H9 (cell line): ENCODE measurements around the gene TMEM151B. TPM values are rescaled to one million over a fixed set of nuclear protein-coding genes. Genes with fewer than 3 reads are reported as not detected.

Experiments
- DNase-seq: peaks from one replicate; pipeline ENCODE4 v3.0.0-alpha.2; 2017
- H2AFZ ChIP-seq: one replicate; pipeline ENCODE4 v1.6.1; 2013; ENCODE audit warnings: mild to moderate bottlenecking, low read length, control low read depth, moderate library complexity
- H2AK5ac ChIP-seq: 2 replicates; pipeline ENCODE4 v1.6.1; 2013; ENCODE audit warnings: low read length, control low read depth, mixed read lengths; ENCODE audit not compliant: insufficient read length
- H2BK120ac ChIP-seq: one replicate; pipeline ENCODE4 v1.6.1; 2013; ENCODE audit warnings: low read depth, mild to moderate bottlenecking, low read length, control low read depth, inconsistent platforms; ENCODE audit not compliant: poor library complexity, severe bottlenecking
- H2BK12ac ChIP-seq: 2 replicates; pipeline ENCODE4 v1.6.1; 2013; ENCODE audit warnings: low read length, control low read depth, mixed read lengths, low read depth; ENCODE audit not compliant: insufficient read length
- H2BK15ac ChIP-seq: 2 replicates; pipeline ENCODE4 v1.6.1; 2013; ENCODE audit warnings: low read depth, low read length, control low read depth
- H2BK20ac ChIP-seq: one replicate; pipeline ENCODE4 v1.6.1; 2013; ENCODE audit warnings: low read depth, mild to moderate bottlenecking, low read length, control low read depth, inconsistent platforms; ENCODE audit not compliant: poor library complexity, severe bottlenecking
- H2BK5ac ChIP-seq: 2 replicates; pipeline ENCODE4 v1.6.1; 2013; ENCODE audit warnings: low read length, control low read depth, mixed read lengths; ENCODE audit not compliant: insufficient read length
- H3K14ac ChIP-seq: 2 replicates; pipeline ENCODE4 v1.6.1; 2013; ENCODE audit warnings: low read length, control low read depth; ENCODE audit not compliant: insufficient read depth
- H3K18ac ChIP-seq: 2 replicates; pipeline ENCODE4 v1.6.1; 2013; ENCODE audit warnings: low read depth, mild to moderate bottlenecking, mixed read lengths, low read length, control low read depth; ENCODE audit not compliant: insufficient read length
- H3K23ac ChIP-seq: 2 replicates; pipeline ENCODE4 v1.6.1; 2013; ENCODE audit warnings: low read length, control low read depth, mixed read lengths, low read depth; ENCODE audit not compliant: insufficient read length
- H3K23me2 ChIP-seq: 2 replicates; pipeline ENCODE4 v1.6.1; 2013; ENCODE audit warnings: low read depth, mild to moderate bottlenecking, mixed read lengths, low read length, control low read depth; ENCODE audit not compliant: insufficient read length, poor library complexity, severe bottlenecking
- H3K27ac ChIP-seq: 2 replicates; pipeline ENCODE4 v1.5.1; 2013; ENCODE audit warnings: low read length, control low read depth, mixed read lengths, low read depth; ENCODE audit not compliant: insufficient read length
- H3K27me3 ChIP-seq: 2 replicates; pipeline ENCODE4 v1.6.1; 2013; ENCODE audit warnings: low read length, control low read depth, inconsistent platforms; ENCODE audit not compliant: insufficient read depth
- H3K4ac ChIP-seq: 2 replicates; pipeline ENCODE4 v1.6.1; 2013; ENCODE audit warnings: low read depth, mild to moderate bottlenecking, control low read depth, inconsistent platforms, low read length, moderate library complexity
- H3K4me1 ChIP-seq: 2 replicates; pipeline ENCODE4 v1.6.1; 2013; ENCODE audit warnings: low read length, control low read depth, inconsistent platforms; ENCODE audit not compliant: insufficient read depth
- H3K4me2 ChIP-seq: 2 replicates; pipeline ENCODE4 v1.6.1; 2013; ENCODE audit warnings: low read length, control low read depth, mixed read lengths; ENCODE audit not compliant: insufficient read length, insufficient read depth
- H3K56ac ChIP-seq: 2 replicates; pipeline ENCODE4 v1.6.1; 2013; ENCODE audit warnings: low read depth, mild to moderate bottlenecking, mixed read lengths, low read length, control low read depth; ENCODE audit not compliant: insufficient read length
- H3K79me1 ChIP-seq: 2 replicates; pipeline ENCODE4 v1.6.1; 2013; ENCODE audit warnings: low read depth, mild to moderate bottlenecking, moderate library complexity, low read length, control low read depth, inconsistent platforms; ENCODE audit not compliant: insufficient read depth, poor library complexity, severe bottlenecking
- H3K79me2 ChIP-seq: 2 replicates; pipeline ENCODE4 v1.6.1; 2013; ENCODE audit warnings: low read length, control low read depth, inconsistent platforms; ENCODE audit not compliant: insufficient read depth
- H3K9ac ChIP-seq: 2 replicates; pipeline ENCODE4 v1.6.1; 2013; ENCODE audit warnings: low read length, control low read depth, mixed read lengths; ENCODE audit not compliant: insufficient read length; ENCODE audit errors: extremely low read depth
- H3K9me3 ChIP-seq: one replicate; pipeline ENCODE4 v1.6.1; 2013; ENCODE audit warnings: low read depth, low read length, inconsistent platforms; ENCODE audit not compliant: control insufficient read depth
- H3T11ph ChIP-seq: one replicate; pipeline ENCODE4 v1.6.1; 2013; ENCODE audit warnings: mild to moderate bottlenecking, low read length, control low read depth, inconsistent platforms
- H4K20me1 ChIP-seq: one replicate; pipeline ENCODE4 v1.6.1; 2013; ENCODE audit not compliant: control insufficient read depth, insufficient read length, insufficient read depth
- H4K5ac ChIP-seq: 2 replicates; pipeline ENCODE4 v1.6.1; 2013; ENCODE audit warnings: low read depth, mild to moderate bottlenecking, mixed read lengths, low read length, control low read depth; ENCODE audit not compliant: insufficient read length
- H4K8ac ChIP-seq: replicated peaks from 2 replicates; pipeline ENCODE4 v1.6.1; 2013; ENCODE audit warnings: low read length, control low read depth, mixed read lengths, low read depth; ENCODE audit not compliant: insufficient read length
- H4K91ac ChIP-seq: 2 replicates; pipeline ENCODE4 v1.6.1; 2013; ENCODE audit warnings: low read depth, mild to moderate bottlenecking, moderate library complexity, mixed read lengths, low read length, control low read depth; ENCODE audit not compliant: insufficient read length
- H3K27ac Mint-ChIP-seq, 3 experiments: 2 replicates in 2 of 3; 3 replicates in 1 of 3; pipeline ENCODE4 v1.8.0; 2020 to 2021; ENCODE audit warnings: mixed read lengths in 3 of 3, mild to moderate bottlenecking in 1 of 3, moderate library complexity in 1 of 3
- H3K27me3 Mint-ChIP-seq: 2 replicates; pipeline ENCODE4 v1.8.0; 2021; ENCODE audit warnings: low read depth, mild to moderate bottlenecking, moderate library complexity, mixed read lengths
- H3K36me3 Mint-ChIP-seq, 3 experiments: 2 replicates in 2 of 3; 3 replicates in 1 of 3; pipeline ENCODE4 v1.8.0; 2020 to 2021; ENCODE audit warnings: low read depth in 3 of 3, mixed read lengths in 3 of 3; ENCODE audit not compliant: insufficient read depth in 1 of 3
- H3K4me1 Mint-ChIP-seq, 2 experiments: 2 replicates each; pipeline ENCODE4 v1.8.0; 2020; ENCODE audit warnings: mixed read lengths in 2 of 2
- H3K4me3 Mint-ChIP-seq, 2 experiments: 2 replicates in 1 of 2; 3 replicates in 1 of 2; pipeline ENCODE4 v1.8.0; 2020 to 2021; ENCODE audit warnings: mild to moderate bottlenecking in 2 of 2, mixed read lengths in 2 of 2, moderate library complexity in 1 of 2
- H3K9me3 Mint-ChIP-seq, 2 experiments: 2 replicates in 1 of 2; 3 replicates in 1 of 2; pipeline ENCODE4 v1.8.0; 2020; ENCODE audit warnings: mild to moderate bottlenecking in 2 of 2, mixed read lengths in 2 of 2, moderate library complexity in 1 of 2
- CTCF ChIP-seq: fragments of 200-600 bp; sonication (generic); conservative IDR thresholded peaks from 3 replicates; pipeline ENCODE4 v1.8.0; 2021; ENCODE audit warnings: antibody characterized with exemption, mild to moderate bottlenecking
- WGBS: extraction: QIAGEN DNeasy Blood & Tissue Kit; methylation state at CpG from one replicate; pipeline ENCODE4 v1.1.7; 2013; ENCODE audit warnings: missing lambda C conversion rate, low lambda C conversion rate, mixed read lengths; ENCODE audit not compliant: insufficient read length; ENCODE audit errors: extremely low coverage; 5-methylcytosine and 5-hydroxymethylcytosine counted together
- total RNA-seq: library from RNA; stranded (reverse); gene quantifications from 2 replicates; pipeline ENCODE4 v1.2.1, GENCODE V29; 2021

Gene TMEM151B
- total RNA-seq, 1 experiment from 2014 or later, result 2.4 TPM

GRCh38 chr6:44309092-44309491 is 38.8 kb downstream of the TMEM151B start:
- Mint-ChIP-seq H3K9me3 (no peaks in the 10 kb centered on the region), H3K27me3 (no peaks in the 10 kb centered on the region; the same call in 1 of the 2 replicates), H3K27ac (no peak overlapping the region), H3K4me3 (no peak overlapping the region), H3K4me1 (peaks cover 9% of the 10 kb centered on the region in 2 experiments), H3K36me3 (peaks cover 27 to 73% (median 67%) of the 10 kb centered on the region in 3 experiments)
- Histone ChIP-seq H2BK5ac (no peak overlapping the region), H2BK15ac (no peak overlapping the region), H3K4me2 (no peak overlapping the region), H3K27me3 (peaks cover 2% of the 10 kb centered on the region; the same call in 1 of the 2 replicates), H4K20me1 (no peaks in the 10 kb centered on the region), H3K9me3 (no peaks in the 10 kb centered on the region), H3K9ac (no peak overlapping the region), H3K18ac (no peak overlapping the region), H3K27ac (no peak overlapping the region), H3T11ph (no peak overlapping the region), H4K8ac (no peak overlapping the region), H3K14ac (no peak overlapping the region), H2BK20ac (no peak overlapping the region), H4K5ac (no peak overlapping the region), H2AFZ (no peak overlapping the region), H3K4me1 (no peaks in the 10 kb centered on the region), H3K56ac (no peak overlapping the region), H3K4ac (no peak overlapping the region), H3K79me2 (peaks cover 6% of the 10 kb centered on the region; the same call in 1 of the 2 replicates), H2BK120ac (no peak overlapping the region), H3K23ac (no peak overlapping the region), H2AK5ac (no peak overlapping the region), H3K79me1 (peaks cover 5% of the 10 kb centered on the region), H2BK12ac (no peak overlapping the region), H3K23me2 (peaks cover 4% of the 10 kb centered on the region), H4K91ac (no peak overlapping the region)
- WGBS, result no CpG with 5 or more reads among the region's 2 CpGs
- no peak for DNase-seq
- no peak for TF ChIP-seq CTCF
